ENCODE data around the gene ARHGAP35.

GRCh38 chr19:46887240-46887782 lies 26.5 kb downstream of the ARHGAP35 start:
- no peak for TF ChIP-seq USF1 (IDR thresholded peaks at IDR 0.05)
- TF ChIP-seq YY1 (IDR thresholded peaks at IDR 0.05; ENCODE audit: low read depth): no peak
- TF ChIP-seq REST (IDR thresholded peaks at IDR 0.05; ENCODE audit: low read depth): no peak
- no peak for TF ChIP-seq FOXM1 (IDR thresholded peaks at IDR 0.05; ENCODE audit: borderline replicate concordance, low read depth)
- TF ChIP-seq CEBPB (IDR thresholded peaks at IDR 0.05): no peak

Data from Ishikawa (cell line).